K562 (cell line): ENCODE data around the gene CENPV. TPM values are rescaled to one million over a fixed set of nuclear protein-coding genes. Genes with fewer than 3 reads are reported as not detected.

Source experiments
- ETS1 ChIP-seq: conservative IDR thresholded peaks from 2 replicates; pipeline ENCODE4 v1.6.1; 2011; ENCODE audit warnings: low read depth, mild to moderate bottlenecking, low read length; ENCODE audit not compliant: control insufficient read depth
- MGA ChIP-seq: fragments of 450-650 bp; IDR thresholded peaks from 2 replicates; pipeline ENCODE4 v1.6.1; 2016; ENCODE audit warnings: mild to moderate bottlenecking, moderate library complexity
- POLR2G ChIP-seq: fragments of 200-400 bp; formaldehyde crosslinking; IDR thresholded peaks from 2 replicates; pipeline ENCODE4 v1.6.1; 2017; ENCODE audit warnings: low read depth, mild to moderate bottlenecking, antibody characterized with exemption, low read length, moderate library complexity
- RNF219 ChIP-seq: fragments of 250-450 bp; sonication (Bioruptor Pico); IDR thresholded peaks from 2 replicates; pipeline ENCODE4 v1.5.0; 2022; ENCODE audit warnings: mild to moderate bottlenecking
- TAF9B ChIP-seq: fragments of 450-650 bp; IDR thresholded peaks from 2 replicates; pipeline ENCODE4 v1.6.1; 2018; ENCODE audit warnings: mild to moderate bottlenecking; ENCODE audit not compliant: partially characterized antibody
- ZNF165 ChIP-seq: fragments of 250-450 bp; sonication (Bioruptor Pico); IDR thresholded peaks from 2 replicates; pipeline ENCODE4 v1.4.0; 2020; ENCODE audit warnings: borderline replicate concordance
- ZNF311 ChIP-seq: fragments of 250-450 bp; sonication (Bioruptor Pico); IDR thresholded peaks from 2 replicates; pipeline ENCODE4 v1.4.0; 2020; ENCODE audit warnings: mild to moderate bottlenecking, moderate library complexity
- polyA plus RNA-seq, 8 experiments: library from polyadenylated mRNA; depleted of rRNA in 4 of 8; stranded (reverse) in 5 of 8; unstranded in 3 of 8; fragments of >200 nt; fragmentation: Nextera tagmentation in 2 of 8; fragmentation: Illumina TruSeq in 1 of 8; extraction: Ambion mirVana in 2 of 8; extraction: Trizol in 1 of 8; gene quantifications; 2 replicates each; pipeline versions ENCODE4 v1.2.1 to v1.2.3, GENCODE V29; 2011 to 2014; ENCODE audit warnings: inconsistent platforms in 1 of 8, missing spikeins in 1 of 8
- total RNA-seq, 7 experiments: library from RNA; depleted of rRNA in 6 of 7; stranded (reverse); fragments of >200 nt in 6 of 7; fragmentation: Illumina TruSeq in 2 of 7; extraction: Trizol in 2 of 7; gene quantifications; 2 replicates each; pipeline versions ENCODE4 v1.2.1 to v1.2.3, GENCODE V29; 2011 to 2021; ENCODE audit warnings: low replicate concordance in 1 of 7

The CENPV gene
- total and polyA plus RNA-seq, 9 of the 15 experiments (the other 6 are each of a cell fraction or from before 2014, with no cell fraction given), result 17.8 to 131 (median 89.3) TPM

- TF ChIP-seq MGA (peak; percentile 63; the same call in 1 of the 2 replicates), RNF219 (CRISPR knock-in tag) (no peak), ZNF311 (no peak), ZNF165 (no peak), TAF9B (no peak), ETS1 (no peak), POLR2G (no peak)
These were observed 477 bp downstream of the CENPV start (continued) for GRCh38 chr17:16352667-16353316.
